ENCODE data around the gene ZIC5.
A peak's percentile ranks its signal among the peaks of the same experiment; 100 is the strongest.

Gene ZIC5

DNA sequence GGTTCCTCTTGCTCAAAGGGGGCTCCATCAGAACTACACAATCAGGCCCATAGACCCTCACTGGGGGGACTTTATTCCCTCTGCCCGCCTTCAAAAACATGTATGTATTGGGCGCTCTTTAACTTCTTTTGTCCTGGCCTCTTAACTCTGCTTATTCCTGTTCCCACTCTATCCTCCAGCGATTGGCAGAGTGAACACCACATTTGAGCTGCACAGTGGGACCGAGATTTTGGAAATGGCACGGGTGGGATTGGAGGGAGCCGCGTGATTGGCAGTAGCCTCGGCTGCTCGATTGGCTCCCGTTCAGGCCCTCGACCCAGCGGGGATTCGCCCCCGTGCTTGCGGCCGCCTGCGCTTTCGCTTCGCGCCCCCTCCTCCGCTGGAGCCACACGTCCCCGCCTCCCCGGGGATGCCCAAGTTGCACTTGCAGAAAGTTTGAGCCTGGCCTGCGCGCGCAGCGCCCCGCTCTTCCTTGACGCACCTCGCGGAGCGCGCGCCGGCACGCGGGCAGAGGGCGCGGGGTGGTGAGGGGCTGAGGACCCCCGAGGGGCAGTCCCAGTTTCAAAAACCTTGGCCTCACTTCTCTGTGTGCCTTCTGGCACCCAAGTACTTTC lies at the start of gene ZIC5:
Gene ZIC5, minus strand, starts transcription at position 192 of the 614 bp plus-strand sequence. Its CDS starts 164 bp downstream, at position 28.
- peak; percentile 24 for DNase-seq

DNA sequence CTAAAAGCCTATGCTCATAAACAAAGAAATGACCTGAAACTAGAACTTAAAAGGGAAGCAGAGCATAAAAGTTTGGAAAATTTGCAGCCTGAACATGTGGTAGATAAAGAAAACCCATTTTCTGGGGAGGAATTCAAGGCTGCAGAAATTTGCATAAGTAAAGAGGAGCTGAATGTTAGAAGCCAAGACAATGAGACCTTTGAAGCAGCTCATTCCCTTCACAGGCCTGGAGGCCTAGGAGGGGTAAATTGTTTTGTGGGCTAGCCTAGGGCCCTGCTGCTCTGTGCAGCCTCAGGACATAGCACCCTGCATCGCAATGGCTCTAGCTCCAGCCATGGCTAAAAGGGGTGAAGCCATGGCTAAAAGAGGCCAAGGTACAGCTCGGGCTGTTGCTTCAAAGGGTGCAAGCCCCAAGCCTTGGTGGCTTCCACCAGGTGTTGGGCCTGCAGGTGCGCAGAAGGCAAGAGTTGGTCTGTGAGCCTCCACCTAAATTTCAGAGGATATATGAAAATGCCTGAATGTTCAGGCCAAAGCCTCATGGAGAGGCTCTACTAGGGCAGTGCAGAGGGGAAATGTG lies 48.3 kb upstream of the ZIC5 start:
- no peak for DNase-seq

DNA sequence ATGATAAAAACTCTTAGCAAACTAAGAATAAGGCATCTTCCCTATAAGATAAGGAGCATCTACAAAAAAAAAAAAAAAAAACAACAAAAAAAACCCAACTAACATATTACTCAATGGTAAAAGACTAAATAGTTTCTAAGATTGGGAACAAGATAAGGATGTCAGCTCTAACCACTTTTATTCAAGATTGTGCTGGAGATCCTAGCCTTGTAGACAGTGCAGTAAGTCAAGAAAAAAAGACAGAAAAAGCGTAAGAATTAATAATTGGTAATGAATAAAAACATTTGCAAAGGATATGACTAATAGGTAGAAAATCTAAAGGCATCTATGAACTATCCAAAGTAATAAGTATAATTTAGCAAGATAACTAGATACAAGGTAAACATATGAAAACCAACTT lies 43.1 kb upstream of the ZIC5 start:
- no peak for DNase-seq

DNA sequence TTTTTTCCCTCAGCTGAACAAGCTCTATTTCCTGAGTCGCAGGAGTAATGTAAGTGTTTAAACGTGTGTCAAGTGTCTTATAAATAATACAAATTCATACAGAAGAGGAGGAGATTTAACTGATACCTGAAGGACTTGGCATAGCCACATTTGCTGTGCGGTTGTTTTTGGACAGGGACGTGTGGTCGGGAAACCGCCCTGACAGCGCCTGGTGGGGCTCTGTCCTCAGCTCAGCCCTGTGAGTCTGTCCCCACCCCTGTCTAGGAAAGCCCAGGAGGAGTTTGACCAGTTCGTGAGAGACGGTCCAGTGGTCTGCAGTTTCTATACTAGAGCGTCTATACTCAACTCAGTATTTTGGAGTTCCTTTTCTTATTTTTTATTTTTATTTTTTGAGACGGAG lies 26.7 kb upstream of the ZIC5 start:
- DNase-seq: no peak

DNA sequence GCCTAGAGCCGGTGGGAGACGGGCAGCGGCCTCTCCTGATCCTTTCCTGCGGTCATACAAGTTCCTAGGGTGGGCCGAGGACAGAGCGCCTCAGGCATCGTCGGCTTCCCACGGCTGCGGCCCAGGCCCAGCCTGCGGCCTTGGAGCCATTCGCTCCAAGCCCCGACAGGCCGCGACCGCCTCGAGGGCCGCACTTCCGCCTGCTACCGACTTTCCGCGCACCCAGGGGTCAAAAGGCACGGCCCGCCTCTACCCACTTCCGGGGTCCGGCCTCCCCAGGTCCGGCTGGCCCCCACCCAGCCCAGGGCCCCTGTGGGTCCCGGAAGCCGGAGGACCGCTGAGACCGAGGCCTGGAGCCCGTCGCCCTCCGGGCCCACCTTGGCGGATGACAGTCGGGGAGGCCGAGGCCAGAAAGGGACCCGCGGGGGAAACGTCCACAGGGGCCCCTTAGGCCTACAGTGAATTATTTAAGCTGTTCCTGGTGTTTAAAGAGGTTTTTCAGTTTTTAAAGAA lies 26.2 kb upstream of the ZIC5 start:
- no peak for DNase-seq

DNA sequence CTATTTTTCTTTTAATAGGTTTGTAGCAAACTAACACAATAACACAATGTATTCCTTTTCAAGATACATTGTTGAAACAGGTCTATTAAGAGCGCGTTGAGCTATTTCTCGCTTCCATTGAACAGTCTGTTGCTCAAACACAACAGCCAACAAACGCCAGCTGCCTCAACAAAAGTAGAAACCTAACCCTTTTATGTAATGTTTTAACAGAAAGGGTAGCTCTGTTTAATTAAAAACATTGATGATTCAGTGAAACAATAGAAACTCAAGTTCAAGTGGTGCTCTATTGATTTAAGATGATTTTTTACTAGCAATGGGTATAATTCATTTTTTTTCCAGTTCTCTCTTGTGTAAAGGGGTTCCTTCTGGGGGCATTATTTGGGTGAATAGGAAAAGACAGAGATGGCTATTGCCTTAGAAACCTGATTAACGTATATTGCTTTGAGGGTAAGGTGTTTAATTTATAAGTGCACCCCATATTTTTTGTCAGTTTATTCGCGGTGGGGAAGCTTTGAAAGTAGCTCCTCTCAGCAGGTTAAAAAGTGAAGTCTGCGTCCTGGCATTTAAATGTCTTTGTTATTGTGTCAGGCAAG lies 24.9 kb upstream of the ZIC5 start:
- DNase-seq: no peak

DNA sequence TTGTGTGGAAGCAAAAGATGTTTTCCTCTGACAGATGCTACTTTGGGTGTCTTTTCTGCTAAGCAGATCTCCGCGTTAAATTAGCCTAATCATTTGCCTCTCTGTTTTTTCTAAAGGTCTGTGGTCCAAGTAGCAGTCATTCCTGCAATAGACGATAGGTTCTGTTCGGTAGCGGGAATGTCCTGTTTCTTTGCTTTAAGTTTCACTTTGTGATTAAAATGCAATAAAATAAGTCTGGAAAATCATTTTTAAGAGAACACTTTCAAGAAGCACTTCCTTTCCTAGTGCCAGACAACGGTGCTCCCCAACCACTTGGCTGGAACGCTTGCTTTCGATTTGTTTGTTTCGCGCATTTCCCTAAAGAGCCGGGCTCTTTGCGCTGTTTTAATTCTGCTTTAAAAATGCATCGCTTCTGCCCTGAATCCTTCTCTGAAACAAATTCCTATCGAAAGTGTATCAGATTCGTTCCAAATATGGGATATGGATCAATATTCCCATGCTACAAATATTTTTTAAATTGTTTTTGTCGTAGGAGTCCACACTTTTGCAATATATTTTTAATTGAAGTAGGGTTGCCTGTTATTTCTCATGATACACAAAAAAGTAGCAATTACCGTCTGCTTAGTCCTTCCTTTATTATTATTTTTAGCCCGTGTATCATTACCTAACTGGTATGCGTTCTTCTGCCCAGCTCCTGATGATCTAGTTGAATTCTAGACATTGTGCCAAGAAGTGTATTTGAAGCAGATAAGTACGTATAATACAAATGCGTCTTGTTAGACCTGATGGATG lies 24.2 kb upstream of the ZIC5 start:
- DNase-seq: no peak

DNA sequence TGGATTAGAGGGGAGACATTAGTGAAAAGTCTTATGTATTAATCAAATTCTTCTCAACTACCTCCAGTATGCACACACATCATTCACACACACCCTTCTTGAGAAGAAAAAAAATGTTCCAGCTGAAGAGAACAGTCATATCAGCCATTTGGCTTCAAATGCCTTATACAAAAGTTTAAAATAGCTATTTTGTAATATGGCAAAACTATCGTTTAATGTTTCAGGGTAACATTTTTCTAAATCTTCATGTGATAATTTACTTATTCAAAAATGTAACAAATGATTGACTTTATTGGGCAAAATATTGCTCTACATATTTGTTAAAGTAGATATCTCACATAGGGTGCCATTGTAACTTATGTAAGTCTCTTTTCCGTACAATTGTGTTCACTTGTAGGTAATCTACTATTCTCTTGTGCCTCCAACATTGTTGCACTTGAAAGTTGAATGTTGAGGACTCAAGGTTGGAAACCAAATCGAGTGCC lies 23.6 kb upstream of the ZIC5 start:
- DNase-seq: no peak

DNA sequence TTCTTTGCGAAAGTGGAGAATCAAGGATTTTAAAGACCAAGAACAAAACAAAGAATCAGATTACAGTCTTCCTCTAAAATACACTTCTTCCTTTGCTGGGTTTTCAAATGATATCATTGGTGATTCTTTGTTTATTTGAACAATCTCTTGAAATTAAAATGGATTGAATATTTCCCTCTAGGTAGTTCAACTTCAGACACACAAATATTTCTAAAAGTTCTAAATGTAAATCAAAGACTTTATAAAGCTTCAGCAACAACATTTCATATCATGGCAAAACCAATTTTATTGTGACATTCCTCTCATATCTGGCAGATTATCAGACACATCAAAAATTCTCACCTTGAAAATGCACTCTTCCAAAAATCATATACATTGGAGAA lies 23.1 kb upstream of the ZIC5 start:
- DNase-seq: no peak

DNA sequence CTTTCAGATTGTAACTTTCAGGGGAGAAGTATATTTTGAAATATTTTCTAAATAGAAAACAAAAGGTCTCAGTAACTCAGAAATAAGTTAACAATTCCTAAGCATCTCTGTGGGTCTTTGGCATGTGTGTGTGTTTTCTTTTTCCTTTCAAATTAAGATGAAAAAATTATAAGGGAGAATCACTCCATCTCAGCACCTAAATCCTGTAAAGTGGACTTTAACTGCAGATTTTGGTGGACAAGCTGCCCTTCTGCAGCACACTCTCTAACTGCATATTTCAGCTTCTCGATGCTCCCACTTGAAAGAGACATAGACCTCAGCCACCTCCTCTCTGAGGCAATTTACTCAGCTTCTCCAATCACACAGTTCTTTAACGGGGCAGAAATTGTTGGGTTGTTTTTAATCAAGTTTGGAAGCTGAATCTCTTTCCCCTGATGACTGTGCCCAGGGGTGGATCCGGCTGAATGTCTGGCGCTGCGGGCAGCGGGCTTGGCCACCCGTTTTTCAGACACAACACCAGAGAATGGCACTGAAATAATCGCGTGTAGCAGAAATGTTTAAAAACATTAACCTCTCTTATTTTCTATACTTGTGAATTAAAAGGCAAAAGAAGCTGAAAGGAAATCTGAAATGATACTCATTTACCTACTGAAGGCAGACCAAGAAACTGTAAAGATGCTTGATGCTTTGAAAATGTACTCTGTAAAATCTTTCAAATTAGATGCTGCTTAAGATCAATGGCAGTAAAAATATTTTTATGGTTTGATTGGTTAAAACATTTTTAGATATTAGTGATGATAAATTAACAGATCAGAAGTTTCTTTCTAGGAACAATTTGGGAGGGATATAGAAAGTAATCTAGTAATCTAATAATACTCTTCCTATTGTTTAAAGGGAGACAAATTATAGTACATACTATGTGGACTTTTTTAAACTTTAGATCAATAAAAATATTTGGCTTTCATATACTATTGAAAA lies 22.4 kb upstream of the ZIC5 start:
- no peak for DNase-seq

DNA sequence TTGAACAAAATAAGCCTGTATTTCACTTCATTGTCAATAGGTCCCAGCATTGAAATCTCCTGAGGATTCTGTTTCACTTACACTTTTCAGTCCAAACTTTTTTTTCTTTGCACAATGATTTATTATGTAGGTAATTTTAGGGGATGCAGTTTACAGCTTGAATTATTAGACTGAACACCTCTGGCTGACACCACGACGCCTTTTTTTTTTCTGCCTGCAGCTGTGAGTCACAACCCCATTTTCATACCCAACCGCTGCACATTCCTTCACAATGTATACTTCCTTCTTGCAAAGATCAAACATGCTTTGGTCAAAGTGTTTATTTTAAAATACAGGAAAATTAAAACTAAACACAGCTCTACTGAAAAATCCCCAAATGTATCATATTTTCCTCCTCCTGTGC lies 21.4 kb upstream of the ZIC5 start:
- no peak for DNase-seq

DNA sequence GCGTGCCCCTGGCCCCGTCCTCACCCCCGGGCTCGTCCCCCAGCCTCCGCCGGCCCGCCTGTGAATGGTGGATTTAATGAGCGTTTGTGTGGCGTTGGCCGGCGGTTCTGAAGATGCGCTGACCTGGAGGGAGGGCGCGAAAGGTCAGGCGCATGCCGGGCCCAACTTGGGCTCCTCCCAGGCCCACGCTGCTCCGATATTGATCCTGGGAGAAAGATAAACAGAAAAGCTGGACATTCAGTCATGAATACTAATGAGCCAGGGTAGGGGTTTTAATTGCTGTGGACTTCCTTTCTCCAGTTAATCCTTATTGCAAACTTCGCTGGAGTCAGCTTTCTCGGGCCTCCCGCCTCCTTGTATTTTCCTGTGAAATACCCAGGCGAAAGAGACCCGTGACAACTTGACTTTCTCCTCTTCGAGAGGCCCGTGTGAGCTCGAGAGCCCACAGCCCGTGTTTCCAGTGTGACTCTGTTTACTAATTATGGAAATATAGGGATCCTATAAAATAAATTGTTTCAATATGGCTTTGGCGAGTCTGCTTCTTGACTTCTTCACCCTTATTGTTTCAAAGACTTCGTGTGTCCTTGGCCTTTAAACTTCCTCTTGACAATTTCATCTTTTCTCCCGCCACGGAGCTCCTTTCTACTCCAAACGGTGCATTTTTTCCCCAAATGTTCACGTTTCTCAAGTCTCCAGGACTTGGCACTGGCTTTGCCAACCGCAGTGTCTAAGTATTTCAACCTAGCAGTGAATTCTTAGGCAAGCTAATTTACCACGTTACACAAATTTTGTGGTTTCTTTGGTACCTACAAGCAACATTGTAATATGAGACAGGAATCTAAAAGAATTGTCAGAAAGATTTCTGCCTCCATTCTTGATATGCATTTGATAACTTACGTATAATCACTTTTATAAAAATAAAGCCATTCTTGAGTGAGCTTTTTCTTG lies 20.5 kb upstream of the ZIC5 start:
- DNase-seq: no peak

DNA sequence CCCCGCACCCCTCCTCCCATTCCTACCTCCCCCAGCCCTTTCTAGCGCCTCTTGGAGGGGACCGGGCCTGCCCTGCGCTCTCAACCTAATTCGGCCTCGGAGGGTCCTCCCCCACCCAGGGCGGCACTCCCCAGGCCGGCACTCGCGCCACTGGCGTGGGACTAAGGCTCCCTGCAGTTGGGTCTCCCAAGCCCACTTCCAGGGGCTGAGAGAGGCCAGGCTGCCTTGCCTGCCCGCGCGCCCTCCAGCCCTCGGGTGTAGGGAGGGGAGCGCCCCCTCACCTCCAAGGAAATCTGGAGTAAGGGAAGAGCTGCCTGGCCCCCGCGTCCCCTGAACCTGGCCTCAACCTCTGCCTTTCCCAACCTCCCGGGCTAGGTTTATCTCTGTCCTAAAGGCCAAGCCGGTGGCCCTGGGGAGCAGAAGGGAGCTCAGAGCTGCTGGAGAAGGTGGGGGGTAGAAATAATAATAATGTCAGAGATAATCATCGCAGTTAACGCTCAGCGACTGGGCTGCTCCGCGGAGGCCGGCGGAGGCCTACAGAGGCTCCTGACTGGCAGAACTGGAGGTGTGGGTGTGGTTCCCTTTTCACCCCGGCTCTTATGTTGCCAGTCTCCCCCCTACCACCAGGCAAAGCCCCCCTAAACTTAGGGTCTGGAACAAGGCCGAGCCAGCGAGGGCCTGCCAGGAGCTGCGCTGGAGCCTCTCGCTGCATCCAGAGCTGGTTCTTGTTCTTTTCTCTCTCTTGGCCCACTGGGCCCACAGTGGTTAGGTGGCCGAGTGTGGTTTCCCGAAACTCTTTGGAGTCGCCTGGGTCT lies 19.7 kb upstream of the ZIC5 start:
- DNase-seq: no peak

DNA sequence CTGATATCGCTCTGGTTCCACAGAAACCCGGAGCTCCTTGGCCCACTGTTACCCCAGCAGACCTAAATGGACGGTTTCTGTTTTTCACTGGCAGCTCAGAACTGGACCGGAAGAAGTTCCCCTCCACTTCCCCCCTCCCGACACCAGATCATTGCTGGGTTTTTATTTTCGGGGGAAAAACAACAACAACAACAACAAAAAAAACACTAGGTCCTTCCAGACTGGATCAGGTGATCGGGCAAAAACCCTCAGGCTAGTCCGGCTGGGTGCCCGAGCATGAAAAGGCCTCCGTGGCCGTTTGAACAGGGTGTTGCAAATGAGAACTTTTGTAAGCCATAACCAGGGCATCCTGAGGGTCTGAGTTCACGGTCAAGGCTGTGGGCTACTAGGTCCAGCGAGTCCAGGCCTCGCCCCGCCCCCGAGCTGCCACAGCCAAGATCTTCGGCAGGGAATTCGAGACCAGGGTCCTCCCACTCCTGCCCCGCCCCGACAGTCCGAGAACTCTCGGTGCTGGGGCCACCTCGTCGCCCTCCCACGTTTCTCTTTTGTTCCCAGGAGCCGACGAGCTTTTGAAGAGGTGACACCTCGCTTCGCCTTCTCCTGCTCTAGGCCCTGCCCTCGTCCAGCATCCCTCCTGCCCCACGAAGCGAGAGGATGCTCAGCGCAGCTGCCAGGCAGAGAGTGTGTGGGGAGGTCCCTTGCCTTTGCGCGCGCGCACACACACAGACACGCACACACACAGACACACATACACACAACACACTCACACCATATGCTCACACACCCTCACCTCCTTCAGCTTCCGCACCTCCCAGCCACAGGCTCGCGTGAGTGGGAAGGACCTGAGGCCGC lies 18.8 kb upstream of the ZIC5 start:
- peak; percentile 27 for DNase-seq

DNA sequence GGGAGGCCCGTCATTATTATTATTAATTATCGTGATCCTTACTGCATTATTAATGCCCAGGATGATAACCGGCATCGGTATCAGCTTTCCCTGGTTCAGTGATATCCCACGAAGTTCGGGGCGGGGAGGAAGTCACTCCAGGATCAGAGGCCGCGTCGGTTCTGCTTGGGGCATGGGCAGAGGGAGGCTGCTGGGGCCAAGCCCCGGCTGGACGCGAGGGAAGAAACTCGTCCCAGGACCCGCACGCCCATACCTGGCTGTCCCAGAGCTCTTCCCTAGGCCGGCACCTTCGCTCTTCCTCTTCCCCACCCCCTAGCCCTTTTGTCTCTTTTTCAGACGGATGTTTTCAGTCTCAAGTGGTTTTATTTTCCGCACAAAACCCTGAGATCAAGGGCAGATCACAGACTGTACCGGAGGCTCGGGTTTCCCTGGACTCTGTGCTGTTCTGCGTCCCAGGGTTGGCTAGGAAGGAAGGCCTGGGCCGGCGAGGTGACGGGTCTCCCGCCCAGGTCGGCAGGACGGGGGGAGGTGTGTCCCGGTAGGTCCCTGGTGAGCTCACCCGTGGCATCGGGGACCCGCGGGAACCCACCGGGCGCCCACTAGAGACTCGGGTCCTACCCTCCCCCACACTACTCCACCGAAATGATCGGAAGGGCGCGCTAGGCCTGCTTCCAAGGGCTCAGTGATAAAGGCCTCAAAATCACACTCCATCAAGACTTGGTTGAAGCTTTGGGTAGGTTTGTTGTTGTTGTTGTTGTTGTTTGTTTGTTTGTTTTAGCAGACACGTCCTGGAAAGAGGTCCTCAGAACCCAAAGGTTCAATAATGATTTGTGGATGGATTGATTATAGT lies 17.9 kb upstream of the ZIC5 start:
- peak; percentile 29 for DNase-seq

DNA sequence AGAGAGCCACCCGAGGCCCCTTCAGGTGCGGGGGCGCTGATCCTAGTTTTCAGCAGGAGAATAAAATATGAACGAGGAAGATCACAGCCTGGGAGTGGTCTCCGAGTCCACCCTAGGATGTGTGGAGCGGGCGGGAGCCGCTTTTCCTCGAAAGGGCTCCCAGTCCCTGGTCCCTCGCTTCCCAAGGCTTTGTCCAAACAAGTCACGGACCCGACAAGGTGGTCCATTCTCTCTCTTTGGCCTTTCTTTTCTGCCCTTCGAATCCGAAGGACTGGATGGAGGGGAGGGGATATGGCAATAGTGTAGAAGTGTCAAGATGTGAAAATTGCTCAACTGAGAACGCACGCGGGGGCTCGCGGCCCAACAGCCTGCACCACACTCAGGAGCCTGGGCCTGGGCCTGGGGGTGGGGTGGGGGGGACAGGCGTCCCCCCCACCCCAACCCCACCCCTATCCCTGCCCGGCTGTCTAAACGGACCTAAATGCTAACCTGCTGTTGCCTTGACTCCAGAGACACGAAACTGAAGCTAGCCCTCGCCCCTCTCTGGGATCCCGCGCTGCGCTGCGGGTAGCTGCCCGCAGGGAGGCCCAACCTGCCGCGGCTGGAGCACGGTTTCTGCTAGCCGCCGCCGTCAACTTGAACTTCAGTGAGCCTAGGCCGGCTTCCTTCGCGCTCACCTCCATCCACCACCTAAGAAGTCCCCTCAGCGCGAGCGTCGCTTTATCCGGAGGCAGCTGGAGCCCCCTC lies 17.1 kb upstream of the ZIC5 start:
- no peak for DNase-seq
